Kidney (tissue), 14 donors: ENCODE results near the gene LRRC53. TPM values are rescaled to one million over a fixed set of nuclear protein-coding genes. Genes with fewer than 3 reads are reported as not detected.

Source experiments
- DNase-seq, 5 donors: peaks; one replicate each; pipeline ENCODE4 v3.0.0-alpha.2; 2013 to 2020
- FAIRE-seq: peaks from 2 replicates; lab custom pipeline; 2012; peaks lifted over from hg19 to GRCh38; lab: Jason Lieb, UNC
- H3K27ac ChIP-seq, 2 donors: one replicate each; pipeline ENCODE4 v1.7.0; 2013; ENCODE audit warnings: low read depth in 2 of 2, low read length in 2 of 2, inconsistent platforms in 1 of 2
- H3K27me3 ChIP-seq: one replicate; pipeline ENCODE4 v1.7.1; 2013; ENCODE audit warnings: low read length, inconsistent platforms; ENCODE audit not compliant: control insufficient read depth, insufficient read depth
- H3K36me3 ChIP-seq, 3 donors: one replicate each; pipeline versions ENCODE4 v1.7.0 to v1.7.1; 2013; ENCODE audit warnings: low read length in 3 of 3, control low read depth in 1 of 3, inconsistent platforms in 1 of 3; ENCODE audit not compliant: insufficient read depth in 3 of 3, control insufficient read depth in 2 of 3
- H3K4me1 ChIP-seq, 3 donors: one replicate each; pipeline versions ENCODE4 v1.7.0 to v1.7.1; 2013; ENCODE audit warnings: low read length in 3 of 3, inconsistent platforms in 1 of 3, low read depth in 1 of 3; ENCODE audit not compliant: control insufficient read depth in 2 of 3, insufficient read depth in 2 of 3
- H3K4me3 ChIP-seq, 3 donors: one replicate each; pipeline versions ENCODE4 v1.7.0 to v1.8.1; 2013; ENCODE audit warnings: low read length in 3 of 3, control low read depth in 1 of 3, inconsistent platforms in 1 of 3
- H3K9ac ChIP-seq, 3 donors: one replicate each; pipeline versions ENCODE4 v1.7.0 to v1.7.1; 2013; ENCODE audit warnings: low read length in 3 of 3, control low read depth in 1 of 3, inconsistent platforms in 1 of 3
- H3K9me3 ChIP-seq, 3 donors: one replicate each; pipeline versions ENCODE4 v1.7.0 to v1.7.1; 2013; ENCODE audit warnings: low read length in 3 of 3, control low read depth in 1 of 3, inconsistent platforms in 1 of 3; ENCODE audit not compliant: control insufficient read depth in 2 of 3, insufficient read depth in 1 of 3
- intact Hi-C: fragments of 100-400 bp; cut with DNase I; formaldehyde crosslinking; loops from one replicate; pipeline ENCODE4 v1.11.1; 2022
- polyA plus RNA-seq: library from polyadenylated mRNA; stranded (reverse); fragments of 350-450 nt; fragmentation: Illumina TruSeq; extraction: RNeasy Lipid Tissue Mini Kit (QIAGEN cat#74804); gene quantifications from one replicate; pipeline ENCODE4 v1.2.3, GENCODE V29; 2014; ENCODE audit warnings: low read depth, low replicate concordance; ENCODE audit not compliant: insufficient read depth
- total RNA-seq: library from RNA; stranded (reverse); fragmentation: NEBNext Ultra II Directional; extraction: Animal tissue kit (Norgen Biotek cat#: 25700); gene quantifications from one replicate; pipeline ENCODE4 v1.2.1, GENCODE V29; 2021
- TF ChIP-seq, protein P1 (sequence below): IDR thresholded peaks from 3 replicates; pipeline ENCODE4 v1.5.1; 2012; ENCODE audit warnings: mild to moderate bottlenecking, moderate library complexity, borderline replicate concordance; ENCODE audit not compliant: insufficient read depth; ENCODE audit errors: extremely low read depth
- donor health status: control.
- donor health status: control.
- donor health status: control.
- donor health status: control.
- donor health status: control.
- donor health status: DM: yes; HTN: yes; CAD: no.
- donor health status: Normal renal cell carcinoma (clear cell type).

Gene LRRC53
- total and polyA plus RNA-seq, 2 donors from 2014 or later = not detected

DNA sequence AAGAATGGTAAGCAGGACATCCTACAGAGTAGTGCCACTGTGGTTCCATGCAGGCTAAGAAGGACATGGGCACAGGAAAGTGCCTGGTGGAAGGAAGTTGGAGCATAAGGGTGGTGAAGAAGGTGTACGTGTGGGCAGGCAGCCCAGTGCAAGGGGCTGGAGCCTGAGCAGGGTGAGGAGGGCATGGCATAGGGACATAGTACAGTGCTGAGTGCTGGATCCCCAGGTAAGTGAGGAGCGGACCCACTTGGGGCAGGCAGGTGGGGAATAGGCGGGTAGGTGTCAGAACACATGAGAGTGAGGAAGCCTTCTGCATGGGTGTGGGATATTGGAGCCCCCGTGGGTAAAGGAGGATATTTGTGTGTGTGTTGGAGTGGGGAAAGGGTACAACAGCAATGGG, 15.7 kb upstream of the LRRC53 start:
- H3K9ac ChIP-seq = no peak overlapping the region

DNA sequence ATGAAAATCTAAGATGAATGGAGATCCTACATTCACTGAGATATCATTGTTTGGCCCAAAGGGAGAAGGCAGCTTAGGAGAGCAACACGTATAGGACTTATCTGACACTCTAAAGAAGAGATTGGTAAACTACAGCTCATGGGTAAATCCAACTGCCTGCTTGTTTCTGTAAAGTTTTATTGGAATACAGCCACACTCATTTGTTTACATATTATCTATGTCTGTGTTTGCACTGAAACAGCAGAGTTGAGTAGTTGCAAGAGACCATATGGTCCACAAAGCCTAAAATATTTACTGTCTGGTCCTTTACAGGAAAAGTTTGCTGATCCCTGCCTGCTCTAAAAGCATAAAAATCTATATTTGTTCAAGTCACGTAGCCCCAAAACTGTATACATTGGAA, 14.3 kb upstream of the LRRC53 start:
- Histone ChIP-seq H3K4me1 (no peaks in the 10 kb centered on the region), H3K36me3 (no peaks in the 10 kb centered on the region), H3K9ac (no peak overlapping the region), H3K27ac (no peak overlapping the region), H3K9me3 (no peaks in the 10 kb centered on the region), H3K27me3 (no peaks in the 10 kb centered on the region), H3K4me3 (no peak overlapping the region)
- DNase-seq (no peak), FAIRE-seq (no peak)
- intact Hi-C loops = no loop called here
- TF ChIP-seq, protein P1, sequence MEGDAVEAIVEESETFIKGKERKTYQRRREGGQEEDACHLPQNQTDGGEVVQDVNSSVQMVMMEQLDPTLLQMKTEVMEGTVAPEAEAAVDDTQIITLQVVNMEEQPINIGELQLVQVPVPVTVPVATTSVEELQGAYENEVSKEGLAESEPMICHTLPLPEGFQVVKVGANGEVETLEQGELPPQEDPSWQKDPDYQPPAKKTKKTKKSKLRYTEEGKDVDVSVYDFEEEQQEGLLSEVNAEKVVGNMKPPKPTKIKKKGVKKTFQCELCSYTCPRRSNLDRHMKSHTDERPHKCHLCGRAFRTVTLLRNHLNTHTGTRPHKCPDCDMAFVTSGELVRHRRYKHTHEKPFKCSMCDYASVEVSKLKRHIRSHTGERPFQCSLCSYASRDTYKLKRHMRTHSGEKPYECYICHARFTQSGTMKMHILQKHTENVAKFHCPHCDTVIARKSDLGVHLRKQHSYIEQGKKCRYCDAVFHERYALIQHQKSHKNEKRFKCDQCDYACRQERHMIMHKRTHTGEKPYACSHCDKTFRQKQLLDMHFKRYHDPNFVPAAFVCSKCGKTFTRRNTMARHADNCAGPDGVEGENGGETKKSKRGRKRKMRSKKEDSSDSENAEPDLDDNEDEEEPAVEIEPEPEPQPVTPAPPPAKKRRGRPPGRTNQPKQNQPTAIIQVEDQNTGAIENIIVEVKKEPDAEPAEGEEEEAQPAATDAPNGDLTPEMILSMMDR = no peak

More for the DNA sequence above, 15.7 kb upstream of the LRRC53 start:
- DNase-seq = no peak
- TF ChIP-seq, protein P1 = no peak
- no peak overlapping the region for H3K4me3 ChIP-seq
- FAIRE-seq = no peak
- intact Hi-C loops = no loop called here
- H3K36me3 ChIP-seq = no peaks in the 10 kb centered on the region
- H3K9me3 ChIP-seq = no peaks in the 10 kb centered on the region
- H3K27ac ChIP-seq = no peak overlapping the region
- H3K27me3 ChIP-seq = no peaks in the 10 kb centered on the region
- no peaks in the 10 kb centered on the region for H3K4me1 ChIP-seq

DNA sequence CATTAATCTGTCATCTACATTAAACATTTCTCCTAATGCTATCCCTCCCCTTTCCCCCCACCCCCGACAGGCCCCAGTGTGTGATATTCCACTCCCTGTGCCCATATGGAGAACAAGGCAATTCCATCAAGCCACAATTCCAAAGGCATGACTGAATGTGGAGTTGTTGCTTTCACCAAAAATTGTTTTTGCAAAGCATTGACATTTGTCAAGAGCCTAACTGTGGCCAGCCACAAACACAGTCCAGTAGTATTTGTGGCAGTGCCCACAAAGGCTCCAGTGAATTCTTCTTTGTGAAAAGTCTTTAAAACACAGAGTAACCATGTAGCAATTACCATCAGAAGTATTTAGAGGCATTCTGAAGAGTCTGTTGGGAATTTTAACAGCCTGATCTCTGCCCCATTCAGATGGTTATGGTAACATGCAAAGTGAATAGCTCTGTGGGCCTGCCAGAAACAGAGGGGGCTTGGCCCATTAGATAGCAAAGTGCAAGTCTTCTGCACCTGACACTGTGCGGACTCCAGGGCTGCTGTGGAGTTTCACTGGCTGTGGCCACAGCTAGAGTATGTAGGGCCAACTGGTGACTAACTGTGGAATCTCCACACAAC, 11.6 kb upstream of the LRRC53 start:
- FAIRE-seq (no peak), DNase-seq (no peak)
- no peaks in the 10 kb centered on the region for H3K27me3 ChIP-seq
- H3K36me3 ChIP-seq = no peaks in the 10 kb centered on the region
- H3K4me1 ChIP-seq = no peaks in the 10 kb centered on the region
- no peak overlapping the region for H3K9ac ChIP-seq
- no peak overlapping the region for H3K27ac ChIP-seq
- TF ChIP-seq, protein P1 = no peak
- no peaks in the 10 kb centered on the region for H3K9me3 ChIP-seq
- intact Hi-C loops = no loop called here
- H3K4me3 ChIP-seq = no peak overlapping the region

DNA sequence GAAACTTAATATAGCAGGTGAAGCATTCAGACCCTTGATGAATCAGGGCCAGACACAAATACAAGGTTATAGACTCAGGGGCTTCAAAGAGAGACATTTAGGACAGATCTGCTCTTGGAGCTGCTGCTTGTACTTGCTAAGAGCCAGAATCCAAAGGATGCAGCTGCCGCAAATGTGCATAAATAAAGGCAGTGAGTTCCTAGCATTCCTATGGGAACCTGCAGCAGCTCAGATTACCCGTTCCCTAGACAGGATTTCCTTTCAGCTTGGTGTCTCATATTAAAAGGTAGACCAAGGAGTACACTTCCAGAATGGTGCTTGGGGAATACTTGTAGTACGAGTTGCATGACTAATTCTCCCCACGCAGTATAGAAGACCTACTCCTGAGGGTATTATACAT, 9.7 kb upstream of the LRRC53 start:
- DNase-seq = peak in 3 of 5 donors; percentile 65 to 78 (median 76)
- no peak overlapping the region for H3K4me3 ChIP-seq
- no peak for FAIRE-seq

More for the DNA sequence above, 9.7 kb upstream of the LRRC53 start:
- Histone ChIP-seq H3K9me3 (no peaks in the 10 kb centered on the region), H3K4me1 (no peaks in the 10 kb centered on the region), H3K27ac (no peak overlapping the region), H3K9ac (no peak overlapping the region), H3K27me3 (no peaks in the 10 kb centered on the region), H3K36me3 (no peaks in the 10 kb centered on the region)
- intact Hi-C loops = no loop called here
- TF ChIP-seq, protein P1 = no peak
